WTC11 (cell line): ENCODE data around the gene C17orf67. TPM values are rescaled to one million over a fixed set of nuclear protein-coding genes. Genes with fewer than 3 reads are reported as not detected.

Experiments used
- ATAC-seq: fragments of 200-7000 bp; cut with Tn5 transposase; 2 replicates; pipeline ENCODE4 v1.10.0; 2021; ENCODE audit warnings: mild to moderate bottlenecking, moderate library complexity
- CTCF ChIA-PET: fragments of 300-600 bp; sonication (Branson Sonifier 250); formaldehyde crosslinking; loops from one replicate; lab custom pipeline; 2021; ENCODE audit warnings: antibody characterized with exemption; lab: Charles Lee
- POLR2A ChIA-PET: fragments of 350-600 bp; sonication (Branson Sonifier 250); formaldehyde crosslinking; loops from one replicate; lab custom pipeline; 2021; ENCODE audit warnings: antibody characterized with exemption; lab: Charles Lee
- DNase-seq: peaks from one replicate; pipeline ENCODE4 v3.0.0; 2021; ENCODE audit warnings: low spot score
- H3K27ac Mint-ChIP-seq: 2 replicates; pipeline ENCODE4 v1.8.0; 2021; ENCODE audit warnings: mixed read lengths
- H3K27me3 Mint-ChIP-seq: 2 replicates; pipeline ENCODE4 v1.8.0; 2021; ENCODE audit warnings: low read depth, mild to moderate bottlenecking, moderate library complexity, mixed read lengths
- H3K36me3 Mint-ChIP-seq: 2 replicates; pipeline ENCODE4 v1.8.0; 2021; ENCODE audit warnings: mixed read lengths
- H3K4me1 Mint-ChIP-seq: 2 replicates; pipeline ENCODE4 v1.8.0; 2022; ENCODE audit warnings: mixed read lengths
- H3K4me3 Mint-ChIP-seq: 2 replicates; pipeline ENCODE4 v1.8.0; 2021; ENCODE audit warnings: mild to moderate bottlenecking, moderate library complexity, mixed read lengths
- H3K9me3 Mint-ChIP-seq: 2 replicates; pipeline ENCODE4 v1.8.0; 2021; ENCODE audit warnings: mixed read lengths
- FOXP1 ChIP-seq: sonication (generic); formaldehyde crosslinking; IDR thresholded peaks from 2 replicates; pipeline ENCODE4 v1.8.0; 2022; ENCODE audit warnings: missing genetic modification reagents, mild to moderate bottlenecking, moderate library complexity, borderline replicate concordance
- GRHL2 ChIP-seq: fragments of 250-450 bp; sonication (Bioruptor Pico); IDR thresholded peaks from 2 replicates; pipeline ENCODE4 v1.8.0; 2022; ENCODE audit warnings: mild to moderate bottlenecking, moderate library complexity; ENCODE audit not compliant: insufficient replicate concordance, severe bottlenecking
- GTF2I ChIP-seq: fragments of 250-450 bp; sonication (Bioruptor Pico); conservative IDR thresholded peaks from 2 replicates; pipeline ENCODE4 v1.4.0; 2021; ENCODE audit warnings: mild to moderate bottlenecking
- HMGA2 ChIP-seq: fragments of 250-450 bp; sonication (Bioruptor Pico); IDR thresholded peaks from 2 replicates; pipeline ENCODE4 v1.4.0; 2021; ENCODE audit warnings: mild to moderate bottlenecking, moderate library complexity
- JAZF1 ChIP-seq: fragments of 250-450 bp; sonication (Bioruptor Pico); IDR thresholded peaks from 2 replicates; pipeline ENCODE4 v1.9.0; 2021; ENCODE audit warnings: moderate library complexity, mild to moderate bottlenecking, inconsistent platforms
- KAT7 ChIP-seq: sonication (generic); formaldehyde crosslinking; IDR thresholded peaks from 2 replicates; pipeline ENCODE4 v1.8.1; 2023; ENCODE audit warnings: missing genetic modification reagents, mild to moderate bottlenecking, borderline replicate concordance
- NR2C2 ChIP-seq: sonication (generic); formaldehyde crosslinking; IDR thresholded peaks from 2 replicates; pipeline ENCODE4 v1.8.0; 2022; ENCODE audit warnings: mild to moderate bottlenecking, missing genetic modification reagents
- PRRX2 ChIP-seq: fragments of 250-450 bp; sonication (Bioruptor Pico); IDR thresholded peaks from 2 replicates; pipeline ENCODE4 v1.8.0; 2021; ENCODE audit warnings: mild to moderate bottlenecking
- SMAD3 ChIP-seq: sonication (generic); formaldehyde crosslinking; IDR thresholded peaks from 2 replicates; pipeline ENCODE4 v1.8.0; 2022; ENCODE audit warnings: missing genetic modification reagents, mild to moderate bottlenecking, borderline replicate concordance
- ZBTB21 ChIP-seq: sonication (generic); formaldehyde crosslinking; IDR thresholded peaks from 2 replicates; pipeline ENCODE4 v1.8.1; 2023; ENCODE audit warnings: mild to moderate bottlenecking, missing genetic modification reagents, borderline replicate concordance
- ZNF121 ChIP-seq: sonication (generic); formaldehyde crosslinking; IDR thresholded peaks from 2 replicates; pipeline ENCODE4 v1.8.0; 2023; ENCODE audit warnings: missing genetic modification reagents
- ZNF138 ChIP-seq: sonication (generic); formaldehyde crosslinking; conservative IDR thresholded peaks from 2 replicates; pipeline ENCODE4 v1.8.1; 2022; ENCODE audit warnings: mild to moderate bottlenecking, moderate library complexity, missing genetic modification reagents
- total RNA-seq: library from RNA; stranded (reverse); gene quantifications from 3 replicates; pipeline ENCODE4 v1.2.3, GENCODE V29; 2021
- TF ChIP-seq, protein P1 (sequence below): sonication (generic); formaldehyde crosslinking; IDR thresholded peaks from 2 replicates; pipeline ENCODE4 v1.8.1; 2023; ENCODE audit warnings: mild to moderate bottlenecking, moderate library complexity, missing genetic modification reagents
- TF ChIP-seq, protein P2 (sequence below): fragments of 250-450 bp; sonication (Bioruptor Pico); IDR thresholded peaks from 2 replicates; pipeline ENCODE4 v2.1.2; 2022; ENCODE audit warnings: mild to moderate bottlenecking, moderate library complexity
- TF ChIP-seq, protein P3 (sequence below): fragments of 200-600 bp; IDR thresholded peaks from 2 replicates; pipeline ENCODE4 v1.8.0; 2022; ENCODE audit warnings: antibody characterized with exemption
- TF ChIP-seq, protein P4 (sequence below): sonication (generic); formaldehyde crosslinking; IDR thresholded peaks from 2 replicates; pipeline ENCODE4 v1.8.0; 2022; ENCODE audit warnings: mild to moderate bottlenecking, missing genetic modification reagents
- TF ChIP-seq, protein P5 (sequence below): sonication (generic); formaldehyde crosslinking; IDR thresholded peaks from 2 replicates; pipeline ENCODE4 v1.8.1; 2023; ENCODE audit warnings: mild to moderate bottlenecking, missing genetic modification reagents
- TF ChIP-seq, protein P6 (sequence below): sonication (generic); formaldehyde crosslinking; IDR thresholded peaks from 2 replicates; pipeline ENCODE4 v1.8.1; 2023; ENCODE audit warnings: mild to moderate bottlenecking, missing genetic modification reagents, moderate library complexity
- TF ChIP-seq, protein P7 (sequence below): sonication (generic); formaldehyde crosslinking; IDR thresholded peaks from 2 replicates; pipeline ENCODE4 v1.8.1; 2022; ENCODE audit warnings: low read depth, mild to moderate bottlenecking, moderate library complexity, missing genetic modification reagents, borderline replicate concordance
- TF ChIP-seq, protein P8 (sequence below): sonication (generic); formaldehyde crosslinking; IDR thresholded peaks from 2 replicates; pipeline ENCODE4 v1.8.1; 2023; ENCODE audit warnings: mild to moderate bottlenecking, missing genetic modification reagents

C17orf67 gene
- total RNA-seq, 1 experiment from 2014 or later = 3.3 TPM

DNA sequence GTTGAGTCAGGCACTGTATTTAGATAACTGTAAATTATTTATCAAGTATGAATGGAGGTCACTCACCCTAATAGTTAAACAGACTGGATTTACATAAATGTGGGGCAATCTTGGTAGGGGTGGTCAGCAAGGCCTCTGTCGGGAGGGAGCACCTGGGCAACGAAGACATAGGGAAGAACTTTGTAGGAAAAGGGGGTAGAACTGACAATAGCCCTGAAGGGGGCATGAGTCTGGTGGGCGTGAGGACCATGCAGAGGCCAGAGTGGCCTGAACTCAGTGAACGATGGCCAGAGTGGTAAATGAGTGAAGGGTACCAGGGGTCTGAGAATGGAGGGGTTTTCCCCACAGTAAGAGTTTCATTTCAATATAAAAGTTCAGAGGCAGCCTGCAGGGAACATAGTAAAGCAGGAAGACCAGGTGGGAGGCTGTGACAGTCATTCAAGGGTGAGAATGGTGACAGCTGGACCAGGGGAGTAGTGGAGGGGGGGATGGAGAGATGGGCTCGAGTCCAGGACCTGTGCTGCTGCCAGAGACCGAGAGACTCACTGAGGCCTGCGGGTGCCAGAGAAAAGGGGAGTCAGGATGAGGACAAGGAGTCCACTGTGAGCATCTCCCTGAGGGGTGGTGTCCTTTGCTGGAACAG is 2.9 kb downstream of the C17orf67 start:
- peaks cover 32% of the 10 kb centered on the region for H3K4me1 Mint-ChIP-seq
- no peak for ATAC-seq
- CTCF ChIA-PET = no interaction called here
- no peak overlapping the region for H3K4me3 Mint-ChIP-seq
- POLR2A ChIA-PET = no interaction called here
- peaks cover 9% of the 10 kb centered on the region for H3K36me3 Mint-ChIP-seq
- H3K9me3 Mint-ChIP-seq = peaks cover 4% of the 10 kb centered on the region; the same call in 1 of the 2 replicates
- TF ChIP-seq, protein P1, sequence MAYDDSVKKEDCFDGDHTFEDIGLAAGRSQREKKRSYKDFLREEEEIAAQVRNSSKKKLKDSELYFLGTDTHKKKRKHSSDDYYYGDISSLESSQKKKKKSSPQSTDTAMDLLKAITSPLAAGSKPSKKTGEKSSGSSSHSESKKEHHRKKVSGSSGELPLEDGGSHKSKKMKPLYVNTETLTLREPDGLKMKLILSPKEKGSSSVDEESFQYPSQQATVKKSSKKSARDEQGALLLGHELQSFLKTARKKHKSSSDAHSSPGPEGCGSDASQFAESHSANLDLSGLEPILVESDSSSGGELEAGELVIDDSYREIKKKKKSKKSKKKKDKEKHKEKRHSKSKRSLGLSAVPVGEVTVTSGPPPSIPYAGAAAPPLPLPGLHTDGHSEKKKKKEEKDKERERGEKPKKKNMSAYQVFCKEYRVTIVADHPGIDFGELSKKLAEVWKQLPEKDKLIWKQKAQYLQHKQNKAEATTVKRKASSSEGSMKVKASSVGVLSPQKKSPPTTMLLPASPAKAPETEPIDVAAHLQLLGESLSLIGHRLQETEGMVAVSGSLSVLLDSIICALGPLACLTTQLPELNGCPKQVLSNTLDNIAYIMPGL (CRISPR knock-in tag) = no peak
- TF ChIP-seq, protein P2, sequence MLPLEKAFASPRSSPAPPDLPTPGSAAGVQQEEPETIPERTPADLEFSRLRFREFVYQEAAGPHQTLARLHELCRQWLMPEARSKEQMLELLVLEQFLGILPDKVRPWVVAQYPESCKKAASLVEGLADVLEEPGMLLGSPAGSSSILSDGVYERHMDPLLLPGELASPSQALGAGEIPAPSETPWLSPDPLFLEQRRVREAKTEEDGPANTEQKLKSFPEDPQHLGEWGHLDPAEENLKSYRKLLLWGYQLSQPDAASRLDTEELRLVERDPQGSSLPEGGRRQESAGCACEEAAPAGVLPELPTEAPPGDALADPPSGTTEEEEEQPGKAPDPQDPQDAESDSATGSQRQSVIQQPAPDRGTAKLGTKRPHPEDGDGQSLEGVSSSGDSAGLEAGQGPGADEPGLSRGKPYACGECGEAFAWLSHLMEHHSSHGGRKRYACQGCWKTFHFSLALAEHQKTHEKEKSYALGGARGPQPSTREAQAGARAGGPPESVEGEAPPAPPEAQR (CRISPR knock-in tag) = no peak
- no peak for TF ChIP-seq ZNF121 (CRISPR knock-in tag)
- TF ChIP-seq, protein P3, sequence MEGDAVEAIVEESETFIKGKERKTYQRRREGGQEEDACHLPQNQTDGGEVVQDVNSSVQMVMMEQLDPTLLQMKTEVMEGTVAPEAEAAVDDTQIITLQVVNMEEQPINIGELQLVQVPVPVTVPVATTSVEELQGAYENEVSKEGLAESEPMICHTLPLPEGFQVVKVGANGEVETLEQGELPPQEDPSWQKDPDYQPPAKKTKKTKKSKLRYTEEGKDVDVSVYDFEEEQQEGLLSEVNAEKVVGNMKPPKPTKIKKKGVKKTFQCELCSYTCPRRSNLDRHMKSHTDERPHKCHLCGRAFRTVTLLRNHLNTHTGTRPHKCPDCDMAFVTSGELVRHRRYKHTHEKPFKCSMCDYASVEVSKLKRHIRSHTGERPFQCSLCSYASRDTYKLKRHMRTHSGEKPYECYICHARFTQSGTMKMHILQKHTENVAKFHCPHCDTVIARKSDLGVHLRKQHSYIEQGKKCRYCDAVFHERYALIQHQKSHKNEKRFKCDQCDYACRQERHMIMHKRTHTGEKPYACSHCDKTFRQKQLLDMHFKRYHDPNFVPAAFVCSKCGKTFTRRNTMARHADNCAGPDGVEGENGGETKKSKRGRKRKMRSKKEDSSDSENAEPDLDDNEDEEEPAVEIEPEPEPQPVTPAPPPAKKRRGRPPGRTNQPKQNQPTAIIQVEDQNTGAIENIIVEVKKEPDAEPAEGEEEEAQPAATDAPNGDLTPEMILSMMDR = no peak
- TF ChIP-seq JAZF1 = no peak
- no peak for TF ChIP-seq SMAD3
- no peak for TF ChIP-seq HMGA2 (CRISPR knock-in tag)
- no peak for TF ChIP-seq GTF2I (CRISPR knock-in tag)
- no peak for TF ChIP-seq KAT7 (CRISPR knock-in tag)
- TF ChIP-seq, protein P4, sequence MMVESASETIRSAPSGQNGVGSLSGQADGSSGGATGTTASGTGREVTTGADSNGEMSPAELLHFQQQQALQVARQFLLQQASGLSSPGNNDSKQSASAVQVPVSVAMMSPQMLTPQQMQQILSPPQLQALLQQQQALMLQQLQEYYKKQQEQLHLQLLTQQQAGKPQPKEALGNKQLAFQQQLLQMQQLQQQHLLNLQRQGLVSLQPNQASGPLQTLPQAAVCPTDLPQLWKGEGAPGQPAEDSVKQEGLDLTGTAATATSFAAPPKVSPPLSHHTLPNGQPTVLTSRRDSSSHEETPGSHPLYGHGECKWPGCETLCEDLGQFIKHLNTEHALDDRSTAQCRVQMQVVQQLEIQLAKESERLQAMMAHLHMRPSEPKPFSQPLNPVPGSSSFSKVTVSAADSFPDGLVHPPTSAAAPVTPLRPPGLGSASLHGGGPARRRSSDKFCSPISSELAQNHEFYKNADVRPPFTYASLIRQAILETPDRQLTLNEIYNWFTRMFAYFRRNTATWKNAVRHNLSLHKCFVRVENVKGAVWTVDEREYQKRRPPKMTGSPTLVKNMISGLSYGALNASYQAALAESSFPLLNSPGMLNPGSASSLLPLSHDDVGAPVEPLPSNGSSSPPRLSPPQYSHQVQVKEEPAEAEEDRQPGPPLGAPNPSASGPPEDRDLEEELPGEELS (CRISPR knock-in tag) = no peak
- TF ChIP-seq, protein P5, sequence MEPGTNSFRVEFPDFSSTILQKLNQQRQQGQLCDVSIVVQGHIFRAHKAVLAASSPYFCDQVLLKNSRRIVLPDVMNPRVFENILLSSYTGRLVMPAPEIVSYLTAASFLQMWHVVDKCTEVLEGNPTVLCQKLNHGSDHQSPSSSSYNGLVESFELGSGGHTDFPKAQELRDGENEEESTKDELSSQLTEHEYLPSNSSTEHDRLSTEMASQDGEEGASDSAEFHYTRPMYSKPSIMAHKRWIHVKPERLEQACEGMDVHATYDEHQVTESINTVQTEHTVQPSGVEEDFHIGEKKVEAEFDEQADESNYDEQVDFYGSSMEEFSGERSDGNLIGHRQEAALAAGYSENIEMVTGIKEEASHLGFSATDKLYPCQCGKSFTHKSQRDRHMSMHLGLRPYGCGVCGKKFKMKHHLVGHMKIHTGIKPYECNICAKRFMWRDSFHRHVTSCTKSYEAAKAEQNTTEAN = no peak
- TF ChIP-seq FOXP1 (CRISPR knock-in tag) = no peak
- TF ChIP-seq ZBTB21 (CRISPR knock-in tag) = no peak
- no peak for TF ChIP-seq PRRX2 (CRISPR knock-in tag)
- TF ChIP-seq, all 79 proteins: peak for 0
- Mint-ChIP-seq H3K27ac (no peak overlapping the region), H3K27me3 (peaks cover 19% of the 10 kb centered on the region)
- no peak for DNase-seq

DNA sequence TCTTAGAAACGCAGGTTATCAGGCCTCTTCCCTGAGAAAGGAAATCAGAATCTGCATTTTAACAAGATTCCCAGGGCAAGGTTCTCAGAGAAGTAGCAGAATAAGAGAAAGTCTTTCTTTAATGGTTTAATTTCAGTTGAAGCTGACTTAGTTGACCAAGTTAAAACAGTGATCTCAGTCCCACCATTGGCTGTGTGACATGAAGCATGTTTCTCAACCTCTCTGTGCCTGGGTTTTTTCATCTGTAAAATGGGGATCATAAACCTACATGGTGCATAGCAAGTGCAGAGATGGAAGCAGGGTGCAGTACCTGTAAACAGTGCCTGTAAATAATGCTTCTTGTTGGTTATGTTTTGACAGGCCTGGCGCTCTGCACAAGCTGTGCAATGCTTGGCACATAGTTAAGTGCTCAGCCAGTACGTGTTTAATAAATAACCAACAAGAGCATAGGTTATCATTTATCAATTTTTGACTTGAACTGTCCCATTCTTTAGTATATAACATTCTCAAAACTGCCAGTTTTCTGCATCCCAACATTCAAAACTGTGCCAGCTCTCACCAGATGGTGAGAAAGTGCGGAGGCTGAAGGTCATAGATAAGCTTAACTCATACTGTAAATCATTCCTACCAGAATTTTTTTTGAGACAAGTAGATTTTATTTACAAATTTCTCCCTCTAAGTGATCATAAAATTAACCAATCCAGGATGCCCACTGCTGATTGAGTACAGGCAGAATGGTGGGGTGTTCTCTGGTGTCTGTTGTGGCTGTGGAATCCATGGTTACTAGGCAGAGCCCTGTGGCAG is 6.9 kb downstream of the C17orf67 start:
- no peak for ATAC-seq
- Mint-ChIP-seq H3K9me3 (peaks cover 4% of the 10 kb centered on the region; the same call in 1 of the 2 replicates), H3K36me3 (peaks cover 13% of the 10 kb centered on the region), H3K4me3 (no peak overlapping the region), H3K27me3 (no peaks in the 10 kb centered on the region; the same call in 1 of the 2 replicates), H3K27ac (no peak overlapping the region), H3K4me1 (peaks cover 14% of the 10 kb centered on the region)
- ChIA-PET CTCF (no interaction called here), POLR2A (interaction anchor here (0.6 kb wide), 1 partner anchor 87 kb away, joined by 3 read pairs; the partner anchor contains the start of gene TRIM25)
- DNase-seq = no peak
- TF ChIP-seq GRHL2 (CRISPR knock-in tag) = no peak
- TF ChIP-seq, protein P6, sequence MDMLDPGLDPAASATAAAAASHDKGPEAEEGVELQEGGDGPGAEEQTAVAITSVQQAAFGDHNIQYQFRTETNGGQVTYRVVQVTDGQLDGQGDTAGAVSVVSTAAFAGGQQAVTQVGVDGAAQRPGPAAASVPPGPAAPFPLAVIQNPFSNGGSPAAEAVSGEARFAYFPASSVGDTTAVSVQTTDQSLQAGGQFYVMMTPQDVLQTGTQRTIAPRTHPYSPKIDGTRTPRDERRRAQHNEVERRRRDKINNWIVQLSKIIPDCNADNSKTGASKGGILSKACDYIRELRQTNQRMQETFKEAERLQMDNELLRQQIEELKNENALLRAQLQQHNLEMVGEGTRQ = no peak
- TF ChIP-seq, protein P7, sequence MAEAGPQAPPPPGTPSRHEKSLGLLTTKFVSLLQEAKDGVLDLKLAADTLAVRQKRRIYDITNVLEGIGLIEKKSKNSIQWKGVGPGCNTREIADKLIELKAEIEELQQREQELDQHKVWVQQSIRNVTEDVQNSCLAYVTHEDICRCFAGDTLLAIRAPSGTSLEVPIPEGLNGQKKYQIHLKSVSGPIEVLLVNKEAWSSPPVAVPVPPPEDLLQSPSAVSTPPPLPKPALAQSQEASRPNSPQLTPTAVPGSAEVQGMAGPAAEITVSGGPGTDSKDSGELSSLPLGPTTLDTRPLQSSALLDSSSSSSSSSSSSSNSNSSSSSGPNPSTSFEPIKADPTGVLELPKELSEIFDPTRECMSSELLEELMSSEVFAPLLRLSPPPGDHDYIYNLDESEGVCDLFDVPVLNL (CRISPR knock-in tag) = no peak
- TF ChIP-seq, protein P8, sequence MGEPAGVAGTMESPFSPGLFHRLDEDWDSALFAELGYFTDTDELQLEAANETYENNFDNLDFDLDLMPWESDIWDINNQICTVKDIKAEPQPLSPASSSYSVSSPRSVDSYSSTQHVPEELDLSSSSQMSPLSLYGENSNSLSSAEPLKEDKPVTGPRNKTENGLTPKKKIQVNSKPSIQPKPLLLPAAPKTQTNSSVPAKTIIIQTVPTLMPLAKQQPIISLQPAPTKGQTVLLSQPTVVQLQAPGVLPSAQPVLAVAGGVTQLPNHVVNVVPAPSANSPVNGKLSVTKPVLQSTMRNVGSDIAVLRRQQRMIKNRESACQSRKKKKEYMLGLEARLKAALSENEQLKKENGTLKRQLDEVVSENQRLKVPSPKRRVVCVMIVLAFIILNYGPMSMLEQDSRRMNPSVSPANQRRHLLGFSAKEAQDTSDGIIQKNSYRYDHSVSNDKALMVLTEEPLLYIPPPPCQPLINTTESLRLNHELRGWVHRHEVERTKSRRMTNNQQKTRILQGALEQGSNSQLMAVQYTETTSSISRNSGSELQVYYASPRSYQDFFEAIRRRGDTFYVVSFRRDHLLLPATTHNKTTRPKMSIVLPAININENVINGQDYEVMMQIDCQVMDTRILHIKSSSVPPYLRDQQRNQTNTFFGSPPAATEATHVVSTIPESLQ (CRISPR knock-in tag) = no peak
- TF ChIP-seq NR2C2 = no peak
- TF ChIP-seq ZNF138 (CRISPR knock-in tag) = no peak
- TF ChIP-seq PRRX2 (CRISPR knock-in tag) = no peak
- no peak for TF ChIP-seq KAT7 (CRISPR knock-in tag)
- no peak for TF ChIP-seq ZBTB21 (CRISPR knock-in tag)
